Kidney (tissue), 22 donors: ENCODE measurements around the gene LARP1B. TPM values are rescaled to one million over a fixed set of nuclear protein-coding genes. Genes with fewer than 3 reads are reported as not detected.
A peak's percentile ranks its signal among the peaks of the same experiment; 100 is the strongest.

Experiments used
- DNase-seq, 5 donors: peaks; one replicate each; pipeline ENCODE4 v3.0.0-alpha.2; 2013 to 2020
- FAIRE-seq: peaks from 2 replicates; lab custom pipeline; 2012; peaks lifted over from hg19 to GRCh38; lab: Jason Lieb, UNC
- H3K27ac ChIP-seq, 2 donors: one replicate each; pipeline ENCODE4 v1.7.0; 2013; ENCODE audit warnings: low read depth in 2 of 2, low read length in 2 of 2, inconsistent platforms in 1 of 2
- H3K27me3 ChIP-seq: one replicate; pipeline ENCODE4 v1.7.1; 2013; ENCODE audit warnings: low read length, inconsistent platforms; ENCODE audit not compliant: control insufficient read depth, insufficient read depth
- H3K36me3 ChIP-seq, 3 donors: one replicate each; pipeline versions ENCODE4 v1.7.0 to v1.7.1; 2013; ENCODE audit warnings: low read length in 3 of 3, control low read depth in 1 of 3, inconsistent platforms in 1 of 3; ENCODE audit not compliant: insufficient read depth in 3 of 3, control insufficient read depth in 2 of 3
- H3K4me1 ChIP-seq, 3 donors: one replicate each; pipeline versions ENCODE4 v1.7.0 to v1.7.1; 2013; ENCODE audit warnings: low read length in 3 of 3, inconsistent platforms in 1 of 3, low read depth in 1 of 3; ENCODE audit not compliant: control insufficient read depth in 2 of 3, insufficient read depth in 2 of 3
- H3K4me3 ChIP-seq, 3 donors: one replicate each; pipeline versions ENCODE4 v1.7.0 to v1.8.1; 2013; ENCODE audit warnings: low read length in 3 of 3, control low read depth in 1 of 3, inconsistent platforms in 1 of 3
- H3K9ac ChIP-seq, 3 donors: one replicate each; pipeline versions ENCODE4 v1.7.0 to v1.7.1; 2013; ENCODE audit warnings: low read length in 3 of 3, control low read depth in 1 of 3, inconsistent platforms in 1 of 3
- H3K9me3 ChIP-seq, 3 donors: one replicate each; pipeline versions ENCODE4 v1.7.0 to v1.7.1; 2013; ENCODE audit warnings: low read length in 3 of 3, control low read depth in 1 of 3, inconsistent platforms in 1 of 3; ENCODE audit not compliant: control insufficient read depth in 2 of 3, insufficient read depth in 1 of 3
- intact Hi-C: fragments of 100-400 bp; cut with DNase I; formaldehyde crosslinking; loops from one replicate; pipeline ENCODE4 v1.11.1; 2022
- long read RNA-seq, 10 donors: library from polyadenylated mRNA in 1 of 10; unstranded in 1 of 10; transcript quantifications; one replicate each; pipeline ENCODE4 v2.0.0 and lab custom pipeline, GENCODE V29; 2021 to 2026
- polyA plus RNA-seq: library from polyadenylated mRNA; stranded (reverse); fragments of 350-450 nt; fragmentation: Illumina TruSeq; extraction: RNeasy Lipid Tissue Mini Kit (QIAGEN cat#74804); gene quantifications from one replicate; pipeline ENCODE4 v1.2.3, GENCODE V29; 2014; ENCODE audit warnings: low read depth, low replicate concordance; ENCODE audit not compliant: insufficient read depth
- total RNA-seq: library from RNA; stranded (reverse); fragmentation: NEBNext Ultra II Directional; extraction: Animal tissue kit (Norgen Biotek cat#: 25700); gene quantifications from one replicate; pipeline ENCODE4 v1.2.1, GENCODE V29; 2021
- TF ChIP-seq, protein P1 (sequence below): IDR thresholded peaks from 3 replicates; pipeline ENCODE4 v1.5.1; 2012; ENCODE audit warnings: mild to moderate bottlenecking, moderate library complexity, borderline replicate concordance; ENCODE audit not compliant: insufficient read depth; ENCODE audit errors: extremely low read depth
- donor health status: control.
- donor health status: control.
- donor health status: control.
- donor health status: control.
- donor health status: control.
- donor health status: DM: yes; HTN: yes; CAD: no.
- donor health status: Normal renal cell carcinoma (clear cell type).

Gene LARP1B
- 24.9 TPM for total RNA-seq
- polyA plus RNA-seq = 9.3 TPM
- long read RNA-seq, donor 1 = 0 reads
- long read RNA-seq, donor 2 = 0 reads
- long read RNA-seq, donor 3, partial matches to known transcripts = 5 of 8 reads
- long read RNA-seq, donor 3, other reads (novel, unspliced or antisense) = 0 of 8 reads
- long read RNA-seq, donor 4 = 0 reads
- long read RNA-seq, donor 5 = 0 reads
- long read RNA-seq, donor 6 = 0 reads
- long read RNA-seq, donor 7, partial matches to known transcripts = 12 of 19 reads
- long read RNA-seq, donor 7, other reads (novel, unspliced or antisense) = 5 of 19 reads
- long read RNA-seq, donor 8, partial matches to known transcripts = 0 of 2 reads
- long read RNA-seq, donor 8, other reads (novel, unspliced or antisense) = 0 of 2 reads
- long read RNA-seq, donor 9 = 0 reads
- long read RNA-seq, donor 10, partial matches to known transcripts = 0 of 2 reads
- long read RNA-seq, donor 10, other reads (novel, unspliced or antisense) = 0 of 2 reads

DNA sequence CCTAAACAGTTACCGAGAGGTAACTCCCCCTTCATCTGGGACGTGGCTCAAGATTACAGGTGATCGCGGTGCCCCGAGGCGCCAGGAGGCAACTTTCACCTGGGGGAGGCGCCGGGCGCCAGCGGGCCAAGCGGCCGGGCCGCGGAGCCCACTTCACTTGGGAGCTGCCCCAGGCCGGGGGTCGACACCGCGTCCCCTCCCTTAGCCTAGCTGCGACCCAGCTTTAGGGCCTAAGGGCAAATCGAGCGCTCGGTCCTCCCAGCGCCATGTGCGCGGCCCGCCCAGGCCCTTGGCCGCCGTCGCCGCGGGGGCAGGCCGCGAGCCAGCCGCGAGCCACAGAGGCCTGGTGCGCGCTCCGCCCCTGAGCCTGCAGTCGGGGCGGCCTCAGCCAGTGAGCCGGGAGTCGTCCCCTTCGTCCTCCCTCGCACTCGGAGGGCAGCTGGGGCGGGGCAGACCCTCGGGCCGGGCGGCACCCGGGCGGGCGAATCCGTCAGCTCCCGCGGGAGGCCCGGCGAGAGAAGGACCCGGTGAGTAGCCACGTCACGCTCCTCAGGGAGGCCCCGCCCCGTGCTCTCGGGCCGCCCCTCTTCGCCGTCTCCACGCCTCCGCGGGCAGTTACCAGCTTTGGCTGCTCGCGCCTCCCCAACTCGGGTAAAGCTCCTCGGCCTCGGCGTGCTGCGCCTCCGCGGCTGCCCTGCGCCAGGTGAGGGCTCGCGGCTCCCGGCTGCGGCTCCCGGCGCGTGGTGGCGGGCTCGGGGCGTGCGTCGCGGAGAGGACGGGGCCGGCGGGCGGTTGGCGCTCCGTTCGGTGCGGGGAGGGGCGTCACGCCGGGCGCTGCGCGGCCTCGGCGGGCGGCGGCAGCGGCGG lies at the start of gene LARP1B:
Gene LARP1B (plus strand): TSS at position 614 of the 867 bp plus-strand sequence. CDS start 13,640 bp downstream, outside the sequence.
- no peak for FAIRE-seq

DNA sequence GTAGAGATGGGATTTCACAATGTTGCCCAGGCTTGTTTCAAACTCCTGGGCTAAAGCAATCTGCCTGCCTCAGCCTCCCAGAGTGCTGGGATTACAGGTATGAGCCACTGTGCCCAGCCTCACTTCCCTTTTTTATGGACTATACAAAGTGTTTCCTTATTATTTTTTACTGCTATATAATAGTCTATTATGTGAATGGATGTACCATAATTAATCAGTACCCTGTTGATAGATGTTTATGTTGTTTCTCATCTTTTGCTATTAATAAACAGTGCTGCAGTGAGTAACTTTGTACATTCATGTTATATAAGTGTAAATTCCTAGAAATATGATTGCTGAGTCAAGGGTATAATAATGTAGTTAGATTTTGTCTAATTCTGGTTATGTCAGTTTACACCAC lies 35.8 kb upstream of the LARP1B start:
- intact Hi-C loops = no loop called here
- no peak overlapping the region for H3K9ac ChIP-seq
- H3K4me1 ChIP-seq = no peaks in the 10 kb centered on the region
- no peaks in the 10 kb centered on the region for H3K27me3 ChIP-seq
- no peaks in the 10 kb centered on the region for H3K9me3 ChIP-seq
- H3K4me3 ChIP-seq = no peak overlapping the region
- peaks cover 0 to 8% (median 7%) of the 10 kb centered on the region in 3 donors for H3K36me3 ChIP-seq
- no peak for DNase-seq
- TF ChIP-seq, protein P1, sequence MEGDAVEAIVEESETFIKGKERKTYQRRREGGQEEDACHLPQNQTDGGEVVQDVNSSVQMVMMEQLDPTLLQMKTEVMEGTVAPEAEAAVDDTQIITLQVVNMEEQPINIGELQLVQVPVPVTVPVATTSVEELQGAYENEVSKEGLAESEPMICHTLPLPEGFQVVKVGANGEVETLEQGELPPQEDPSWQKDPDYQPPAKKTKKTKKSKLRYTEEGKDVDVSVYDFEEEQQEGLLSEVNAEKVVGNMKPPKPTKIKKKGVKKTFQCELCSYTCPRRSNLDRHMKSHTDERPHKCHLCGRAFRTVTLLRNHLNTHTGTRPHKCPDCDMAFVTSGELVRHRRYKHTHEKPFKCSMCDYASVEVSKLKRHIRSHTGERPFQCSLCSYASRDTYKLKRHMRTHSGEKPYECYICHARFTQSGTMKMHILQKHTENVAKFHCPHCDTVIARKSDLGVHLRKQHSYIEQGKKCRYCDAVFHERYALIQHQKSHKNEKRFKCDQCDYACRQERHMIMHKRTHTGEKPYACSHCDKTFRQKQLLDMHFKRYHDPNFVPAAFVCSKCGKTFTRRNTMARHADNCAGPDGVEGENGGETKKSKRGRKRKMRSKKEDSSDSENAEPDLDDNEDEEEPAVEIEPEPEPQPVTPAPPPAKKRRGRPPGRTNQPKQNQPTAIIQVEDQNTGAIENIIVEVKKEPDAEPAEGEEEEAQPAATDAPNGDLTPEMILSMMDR = no peak
- no peak for FAIRE-seq
- no peak overlapping the region for H3K27ac ChIP-seq

More for the DNA sequence above, at the start of gene LARP1B:
- H3K27ac ChIP-seq = peak within 1 kb of the TSS; percentile 92 to 93
- no peaks in the 10 kb centered on the region for H3K27me3 ChIP-seq
- TF ChIP-seq, protein P1 = no peak
- intact Hi-C loops = no loop called here
- H3K4me3 ChIP-seq = peak within 1 kb of the TSS; percentile 70 to 81 (median 80)
- H3K9ac ChIP-seq = peak within 1 kb of the TSS; percentile 46 to 93 (median 69)
- peaks cover 0 to 2% (median 0%) of the 10 kb centered on the region in 3 donors for H3K4me1 ChIP-seq
- H3K36me3 ChIP-seq = no peaks in the 10 kb centered on the region
- H3K9me3 ChIP-seq = no peaks in the 10 kb centered on the region
- DNase-seq = peak; percentile 97 to 99 (median 97)

DNA sequence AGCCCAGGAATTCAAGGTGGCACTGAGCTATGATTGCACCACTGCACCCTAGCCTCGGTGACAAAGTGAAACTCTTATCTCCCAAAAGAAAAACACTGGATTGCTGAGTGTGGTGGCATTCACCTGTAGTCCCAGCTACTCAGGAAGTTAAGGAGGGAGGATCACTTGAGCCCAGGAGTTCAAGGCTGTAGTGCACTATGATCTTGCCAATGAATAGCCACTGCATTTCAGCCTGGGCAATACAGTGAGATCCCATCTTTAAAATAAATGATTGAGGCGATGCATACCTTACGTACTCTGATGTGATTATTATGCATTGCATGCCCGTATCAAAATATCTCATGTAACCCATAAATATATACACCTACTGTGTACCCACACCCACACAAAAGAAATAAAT lies 31.2 kb upstream of the LARP1B start:
- no peaks in the 10 kb centered on the region for H3K4me1 ChIP-seq
- TF ChIP-seq, protein P1 = no peak
- no peak overlapping the region for H3K9ac ChIP-seq
- H3K27ac ChIP-seq = no peak overlapping the region
- FAIRE-seq (no peak), DNase-seq (no peak)
- H3K4me3 ChIP-seq = no peak overlapping the region
- H3K9me3 ChIP-seq = no peaks in the 10 kb centered on the region
- peaks cover 0 to 8% (median 5%) of the 10 kb centered on the region in 3 donors for H3K36me3 ChIP-seq
- no peaks in the 10 kb centered on the region for H3K27me3 ChIP-seq
- intact Hi-C loops = no loop called here
